ENCODE data around the gene ZMIZ1.

ZMIZ1 gene

GRCh38 chr10:79299397-79300241 lies 230.9 kb downstream of the ZMIZ1 start:
- no peak for DNase-seq (ENCODE audit: low spot score)
- no peak for TF ChIP-seq CTCF (IDR thresholded peaks at IDR 0.05; ENCODE audit: extremely low read depth, missing control alignments)

DNA sequence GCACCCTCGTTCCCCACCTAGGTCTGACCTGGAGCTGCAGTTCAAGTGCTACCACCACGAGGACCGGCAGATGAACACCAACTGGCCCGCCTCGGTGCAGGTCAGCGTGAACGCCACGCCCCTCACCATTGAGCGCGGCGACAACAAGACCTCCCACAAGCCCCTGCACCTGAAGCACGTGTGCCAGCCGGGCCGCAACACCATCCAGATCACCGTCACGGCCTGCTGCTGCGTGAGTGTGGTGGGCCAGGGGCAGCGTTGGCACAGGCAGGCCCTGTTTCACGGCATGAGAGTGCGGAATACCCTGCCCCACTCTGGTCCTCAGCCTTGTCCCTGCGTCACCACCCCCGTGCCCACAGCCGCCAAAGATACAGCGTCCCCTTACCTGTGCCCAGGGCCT lies 231.9 kb downstream of the ZMIZ1 start:
- no peak for TF ChIP-seq CTCF (IDR thresholded peaks at IDR 0.05; ENCODE audit: extremely low read depth, missing control alignments)
- DNase-seq (ENCODE audit: low spot score): no peak

GRCh38 chr10:79301754-79302530 lies 233.2 kb downstream of the ZMIZ1 start:
- no peak for DNase-seq (ENCODE audit: low spot score)
- no peak for TF ChIP-seq CTCF (IDR thresholded peaks at IDR 0.05; ENCODE audit: extremely low read depth, missing control alignments)

GRCh38 chr10:79303631-79304478 lies 235.1 kb downstream of the ZMIZ1 start:
- TF ChIP-seq CTCF (IDR thresholded peaks at IDR 0.05; ENCODE audit: extremely low read depth, missing control alignments): no peak
- no peak for DNase-seq (ENCODE audit: low spot score)

DNA sequence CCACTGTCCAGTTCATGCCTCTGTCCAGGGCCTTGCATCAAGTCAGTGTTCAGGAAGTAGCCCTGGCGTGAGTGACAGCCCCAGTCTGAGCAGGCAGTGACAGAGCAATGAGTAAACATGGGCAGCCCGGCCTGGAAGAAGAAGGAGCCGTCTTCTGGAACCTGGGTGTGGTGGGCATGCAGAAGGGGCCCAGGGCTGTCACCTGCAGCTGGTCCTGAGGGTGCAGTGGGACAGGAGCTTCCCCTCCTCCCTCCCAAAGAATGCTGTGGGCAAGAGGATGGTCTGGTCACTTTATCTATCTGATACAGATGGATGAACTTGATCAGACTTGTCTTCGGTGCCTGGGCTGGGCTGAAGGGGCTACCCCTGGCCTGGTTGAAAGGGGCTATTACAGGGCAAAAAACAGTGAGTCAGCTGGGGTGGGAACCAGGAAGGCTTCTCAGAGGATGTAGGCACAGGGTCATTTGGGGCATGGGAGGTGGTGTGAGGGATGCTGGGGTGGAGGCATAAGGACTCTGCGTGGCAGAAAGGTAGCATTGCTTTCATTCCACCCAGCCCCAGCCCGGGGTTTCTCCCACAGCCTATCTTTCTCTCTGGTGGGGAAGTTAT lies 235.8 kb downstream of the ZMIZ1 start:
- TF ChIP-seq CTCF (IDR thresholded peaks at IDR 0.05; ENCODE audit: extremely low read depth, missing control alignments): no peak

GRCh38 chr10:79305515-79305914 lies 236.7 kb downstream of the ZMIZ1 start:
- DNase-seq (ENCODE audit: low spot score): no peak
- no peak for TF ChIP-seq CTCF (IDR thresholded peaks at IDR 0.05; ENCODE audit: extremely low read depth, missing control alignments)

More for the DNA sequence above, 235.8 kb downstream of the ZMIZ1 start:
- DNase-seq (ENCODE audit: low spot score): no peak
